ENCODE results near the gene RASD1.
A peak's percentile ranks its signal among the peaks of the same experiment; 100 is the strongest.
"Not testable (repeated sequence)": the region's sequence is repeated elsewhere in the genome, so short reads cannot be mapped to it uniquely, and the experiment has no call there.

RASD1 gene

GRCh38 chr17:17463821-17464220 is 32.4 kb downstream of the RASD1 start:
- peaks cover 7% of the 10 kb centered on the region for H3K9me3 Mint-ChIP-seq
- no peak overlapping the region for H3K27ac Mint-ChIP-seq
- H3K4me1 Mint-ChIP-seq (ENCODE audit: low read depth) = no peaks in the 10 kb centered on the region
- no peak overlapping the region for H3K4me3 Mint-ChIP-seq
- H3K27me3 Mint-ChIP-seq = peaks cover 4% of the 10 kb centered on the region
- no peaks in the 10 kb centered on the region for H3K36me3 Mint-ChIP-seq (ENCODE audit: low read depth)

DNA sequence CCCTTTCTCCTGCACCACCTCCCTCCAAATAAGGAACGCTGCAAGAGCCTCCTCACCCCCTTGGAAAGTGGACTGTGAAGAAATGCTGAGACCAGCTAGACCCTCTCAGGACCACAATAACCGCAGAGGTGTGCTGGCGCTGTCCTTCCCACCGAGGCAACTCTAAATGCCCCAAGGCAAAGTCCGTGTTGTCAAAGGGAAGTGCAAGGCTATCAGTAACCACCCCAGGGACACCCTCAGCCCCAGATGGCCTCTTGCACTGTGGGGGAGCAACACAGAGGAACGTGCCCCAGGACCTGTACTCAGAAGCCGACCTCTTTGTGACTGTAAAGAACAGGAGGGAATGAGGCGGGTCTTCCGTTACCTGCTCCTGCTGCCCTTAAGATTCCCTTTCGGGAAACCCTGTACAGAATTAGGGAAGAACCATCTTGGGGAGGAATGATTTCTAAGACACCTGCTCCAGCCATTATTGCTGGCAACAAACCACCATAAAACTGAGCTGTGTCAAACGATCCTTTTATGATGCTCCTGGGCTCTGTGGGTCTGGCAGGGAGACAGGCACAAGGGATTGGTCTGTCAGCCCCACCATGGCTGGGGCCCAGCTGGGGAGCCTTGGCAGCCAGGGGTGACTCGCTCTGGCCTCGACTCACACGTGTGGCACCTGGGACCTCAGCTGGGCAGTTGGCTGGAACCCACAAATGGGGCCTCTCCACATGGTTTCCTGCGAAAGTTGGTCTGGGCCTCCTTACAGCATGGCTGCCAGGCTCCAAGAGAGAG is 34.0 kb downstream of the RASD1 start:
- Mint-ChIP-seq H3K4me1 (ENCODE audit: low read depth) (no peaks in the 10 kb centered on the region), H3K9me3 (peaks cover 7% of the 10 kb centered on the region), H3K36me3 (ENCODE audit: low read depth) (no peaks in the 10 kb centered on the region), H3K27ac (no peak overlapping the region), H3K4me3 (no peak overlapping the region), H3K27me3 (peaks cover 4% of the 10 kb centered on the region)

- Mint-ChIP-seq H3K27me3 (peaks cover 4% of the 10 kb centered on the region), H3K36me3 (ENCODE audit: low read depth) (no peaks in the 10 kb centered on the region), H3K4me1 (ENCODE audit: low read depth) (no peaks in the 10 kb centered on the region), H3K4me3 (no peak overlapping the region), H3K9me3 (peaks cover 7% of the 10 kb centered on the region), H3K27ac (no peak overlapping the region)
These were observed 36.2 kb downstream of the RASD1 start for GRCh38 chr17:17460038-17460437.

DNA sequence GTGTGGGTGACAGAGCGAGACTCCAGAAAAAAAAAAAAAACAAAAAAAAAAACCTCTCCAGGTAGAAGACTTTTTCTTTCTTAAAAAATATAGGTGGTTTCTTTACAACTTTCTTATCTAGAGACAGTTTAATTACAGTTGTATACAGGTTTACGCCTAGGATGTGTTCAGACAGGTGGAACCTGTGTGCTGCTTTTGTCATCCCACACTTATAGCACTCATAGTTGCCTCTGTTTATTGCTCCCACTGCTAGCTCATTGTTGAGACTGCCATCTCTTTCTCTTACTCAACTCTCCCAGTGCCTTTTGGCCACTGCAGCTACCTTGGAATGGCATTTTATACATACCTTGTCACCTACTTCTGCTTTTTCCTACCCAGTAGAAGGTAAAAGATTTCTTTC is 38.5 kb downstream of the RASD1 start:
- no peaks in the 10 kb centered on the region for H3K36me3 Mint-ChIP-seq (ENCODE audit: low read depth)
- no peaks in the 10 kb centered on the region for H3K27me3 Mint-ChIP-seq

DNA sequence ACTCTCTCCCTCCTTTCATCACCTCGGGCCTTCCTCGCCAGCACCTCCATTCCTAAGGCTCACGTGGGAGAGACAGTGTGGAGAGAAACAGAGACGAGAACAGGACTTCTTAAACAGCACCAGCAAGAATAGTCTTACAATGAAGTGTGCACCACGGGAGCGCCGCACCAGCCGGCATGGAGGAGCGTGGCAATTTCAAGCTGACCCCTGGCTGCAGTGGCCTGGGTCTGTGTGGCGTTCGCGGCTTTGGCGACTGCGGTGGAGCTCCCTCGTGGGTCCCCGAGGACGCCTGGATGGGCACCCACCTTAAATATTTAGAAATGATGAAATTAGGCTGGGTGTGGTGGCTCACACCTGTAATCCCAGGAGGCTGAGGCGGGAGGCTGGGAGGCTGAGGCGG is 39.9 kb downstream of the RASD1 start:
- H3K27me3 Mint-ChIP-seq = no peaks in the 10 kb centered on the region
- no peak overlapping the region for H3K4me3 Mint-ChIP-seq
- H3K27ac Mint-ChIP-seq = no peak overlapping the region
- H3K36me3 Mint-ChIP-seq (ENCODE audit: low read depth) = no peaks in the 10 kb centered on the region
- no peaks in the 10 kb centered on the region for H3K4me1 Mint-ChIP-seq (ENCODE audit: low read depth)
- H3K9me3 Mint-ChIP-seq = peaks cover 7% of the 10 kb centered on the region

More for the DNA sequence above, 38.5 kb downstream of the RASD1 start:
- Mint-ChIP-seq H3K4me3 (no peak overlapping the region), H3K27ac (no peak overlapping the region), H3K9me3 (peaks cover 7% of the 10 kb centered on the region), H3K4me1 (ENCODE audit: low read depth) (no peaks in the 10 kb centered on the region)

DNA sequence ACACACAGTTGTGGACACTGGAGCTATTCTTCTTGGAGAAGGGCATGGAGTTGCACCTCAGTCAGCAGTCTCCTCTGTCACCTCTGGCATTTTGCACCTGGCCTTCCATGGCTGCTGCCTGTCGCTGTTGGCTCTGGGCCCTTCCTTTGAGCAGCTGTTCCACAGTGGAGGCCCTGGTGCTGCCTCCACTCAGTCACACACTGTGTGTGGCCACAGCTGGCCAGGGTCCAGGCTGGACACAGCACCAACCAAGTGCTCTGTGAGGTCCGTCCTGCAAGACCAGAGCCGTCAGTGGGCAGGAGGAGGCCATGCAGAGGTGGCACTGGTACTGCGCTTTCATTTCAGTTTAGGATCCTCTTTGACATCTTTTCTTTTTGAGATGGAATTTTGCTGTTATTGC is 41.0 kb downstream of the RASD1 start:
- Mint-ChIP-seq H3K9me3 (peaks cover 4% of the 10 kb centered on the region), H3K27me3 (no peaks in the 10 kb centered on the region), H3K36me3 (ENCODE audit: low read depth) (no peaks in the 10 kb centered on the region), H3K4me1 (ENCODE audit: low read depth) (no peaks in the 10 kb centered on the region), H3K27ac (no peak overlapping the region), H3K4me3 (no peak overlapping the region)

DNA sequence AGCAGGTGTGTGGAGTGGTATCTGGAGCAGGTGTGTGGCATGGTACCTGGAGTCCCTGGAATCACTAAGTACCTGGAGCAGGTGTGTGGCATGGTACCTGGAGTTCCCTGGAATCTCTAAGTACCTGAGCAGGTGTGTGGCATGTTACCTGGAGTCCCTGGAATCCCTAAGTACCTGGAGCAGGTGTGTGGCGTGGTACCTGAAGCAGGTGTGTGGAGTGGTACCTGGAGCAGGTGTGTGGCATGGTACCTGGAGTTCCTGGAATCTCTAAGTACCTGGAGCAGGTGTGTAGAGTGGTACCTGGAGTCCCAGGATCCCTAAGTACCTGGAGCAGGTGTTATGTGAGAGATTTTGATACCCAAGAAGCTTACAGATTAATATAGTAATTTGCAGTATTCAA is 41.5 kb downstream of the RASD1 start:
- H3K4me1 Mint-ChIP-seq (ENCODE audit: low read depth); H3K36me3 Mint-ChIP-seq (ENCODE audit: low read depth); H3K27me3 Mint-ChIP-seq; H3K9me3 Mint-ChIP-seq; H3K4me3 Mint-ChIP-seq; H3K27ac Mint-ChIP-seq: not testable (repeated sequence)

DNA sequence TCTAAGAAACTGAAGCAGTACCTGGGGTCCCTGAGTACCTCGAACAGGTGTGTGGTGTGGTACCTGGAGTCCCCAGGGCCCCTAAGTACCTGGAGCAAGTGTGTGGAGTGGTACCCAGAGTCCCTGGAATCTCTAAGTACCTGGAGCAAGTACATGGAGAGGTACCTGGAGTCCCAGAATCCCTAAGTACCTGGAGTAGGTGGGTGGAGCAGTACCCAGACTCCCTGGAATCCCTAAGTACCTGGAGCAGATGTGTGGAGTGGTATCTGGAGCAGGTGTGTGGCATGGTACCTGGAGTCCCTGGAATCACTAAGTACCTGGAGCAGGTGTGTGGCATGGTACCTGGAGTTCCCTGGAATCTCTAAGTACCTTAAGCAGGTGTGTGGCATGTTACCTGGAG is 41.9 kb downstream of the RASD1 start:
- Mint-ChIP-seq H3K4me1 (ENCODE audit: low read depth) (no peaks in the 10 kb centered on the region), H3K27me3 (no peaks in the 10 kb centered on the region), H3K27ac (no peak overlapping the region), H3K9me3 (no peaks in the 10 kb centered on the region), H3K4me3 (no peak overlapping the region), H3K36me3 (ENCODE audit: low read depth) (no peaks in the 10 kb centered on the region)

- Mint-ChIP-seq H3K27me3 (no peaks in the 10 kb centered on the region), H3K9me3 (no peaks in the 10 kb centered on the region), H3K4me3 (no peak overlapping the region), H3K27ac (no peak overlapping the region), H3K36me3 (ENCODE audit: low read depth) (no peaks in the 10 kb centered on the region), H3K4me1 (ENCODE audit: low read depth) (no peaks in the 10 kb centered on the region)
These were observed 43.1 kb downstream of the RASD1 start for GRCh38 chr17:17453088-17453487.

- H3K27ac Mint-ChIP-seq = no peak overlapping the region
- no peak overlapping the region for H3K4me3 Mint-ChIP-seq
- H3K36me3 Mint-ChIP-seq (ENCODE audit: low read depth) = no peaks in the 10 kb centered on the region
- H3K9me3 Mint-ChIP-seq = peaks cover 4% of the 10 kb centered on the region
- no peaks in the 10 kb centered on the region for H3K27me3 Mint-ChIP-seq
- H3K4me1 Mint-ChIP-seq (ENCODE audit: low read depth) = no peaks in the 10 kb centered on the region
These were observed 47.5 kb downstream of the RASD1 start for GRCh38 chr17:17448723-17449122.

- H3K36me3 Mint-ChIP-seq (ENCODE audit: low read depth) = no peaks in the 10 kb centered on the region
- no peaks in the 10 kb centered on the region for H3K4me1 Mint-ChIP-seq (ENCODE audit: low read depth)
- H3K27me3 Mint-ChIP-seq = no peaks in the 10 kb centered on the region
- no peak overlapping the region for H3K4me3 Mint-ChIP-seq
- H3K27ac Mint-ChIP-seq = no peak overlapping the region
- H3K9me3 Mint-ChIP-seq = peaks cover 4% of the 10 kb centered on the region
These were observed 48.1 kb downstream of the RASD1 start for GRCh38 chr17:17448076-17448475.

- Mint-ChIP-seq H3K27me3 (no peaks in the 10 kb centered on the region), H3K4me1 (ENCODE audit: low read depth) (no peaks in the 10 kb centered on the region), H3K27ac (no peak overlapping the region), H3K4me3 (no peak overlapping the region), H3K36me3 (ENCODE audit: low read depth) (no peaks in the 10 kb centered on the region), H3K9me3 (peaks cover 4% of the 10 kb centered on the region)
These were observed 48.9 kb downstream of the RASD1 start for GRCh38 chr17:17447264-17447663.

DNA sequence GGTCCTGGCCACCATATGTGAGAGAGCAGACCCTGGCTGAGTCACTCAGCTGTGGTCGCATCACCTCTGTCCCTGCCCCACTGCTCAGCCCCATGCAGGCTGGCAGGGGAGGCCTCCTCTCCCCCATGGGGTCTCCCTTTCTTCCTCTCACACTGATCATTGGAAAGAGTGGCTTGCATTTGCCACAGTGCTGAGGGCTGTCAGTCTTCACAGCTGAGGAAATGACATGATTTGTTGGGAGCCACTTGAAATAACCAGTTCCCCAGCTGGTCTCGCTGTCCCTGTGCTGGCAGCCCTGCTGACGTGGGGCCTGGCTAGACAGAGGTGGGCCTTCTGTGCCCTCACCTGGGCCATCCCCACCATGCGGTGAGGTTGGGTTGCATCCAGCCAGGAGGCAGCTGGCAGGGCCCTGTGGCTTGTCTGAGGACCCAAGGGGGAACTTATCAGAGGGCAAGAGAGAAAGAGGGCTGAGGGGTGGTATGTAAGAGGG is 49.5 kb downstream of the RASD1 start:
- Mint-ChIP-seq H3K27me3 (no peaks in the 10 kb centered on the region), H3K9me3 (peaks cover 4% of the 10 kb centered on the region), H3K27ac (peak overlapping the region; percentile 52), H3K36me3 (ENCODE audit: low read depth) (no peaks in the 10 kb centered on the region), H3K4me3 (no peak overlapping the region), H3K4me1 (ENCODE audit: low read depth) (no peaks in the 10 kb centered on the region)

- Mint-ChIP-seq H3K9me3 (peaks cover 4% of the 10 kb centered on the region), H3K27me3 (no peaks in the 10 kb centered on the region), H3K27ac (no peak overlapping the region), H3K36me3 (ENCODE audit: low read depth) (no peaks in the 10 kb centered on the region), H3K4me3 (no peak overlapping the region), H3K4me1 (ENCODE audit: low read depth) (no peaks in the 10 kb centered on the region)
These were observed 50.1 kb downstream of the RASD1 start for GRCh38 chr17:17445925-17446665.

- Mint-ChIP-seq H3K27ac (no peak overlapping the region), H3K4me1 (ENCODE audit: low read depth) (no peaks in the 10 kb centered on the region), H3K9me3 (peaks cover 4% of the 10 kb centered on the region), H3K27me3 (no peaks in the 10 kb centered on the region), H3K4me3 (no peak overlapping the region), H3K36me3 (ENCODE audit: low read depth) (no peaks in the 10 kb centered on the region)
These were observed 50.8 kb downstream of the RASD1 start for GRCh38 chr17:17445296-17445924.

Measured in stimulated activated naive CD8-positive, alpha-beta T cell treated with anti-CD3 and anti-CD28 coated beads, Interleukin-15, Interleukin-2, amounts not matched to agents 100 ng/mL and 50 ng/mL, for 24 hours (primary cell).